SK-N-SH (cell line): ENCODE data around the gene SLC6A3. TPM values are rescaled to one million over a fixed set of nuclear protein-coding genes. Genes with fewer than 3 reads are reported as not detected.

Experiments used
- CTCF ChIA-PET: fragments of 300-600, 350-600 bp; formaldehyde crosslinking; extraction: SDS; loops from one replicate; lab custom pipeline; 2021; lab: Yijun Ruan, JAX
- POLR2A ChIA-PET: fragments of 350-600 bp; sonication (Branson Sonifier 250); formaldehyde crosslinking; extraction: SDS; loops from one replicate; lab custom pipeline; 2020; ENCODE audit warnings: antibody characterized with exemption, inconsistent platforms; lab: Yijun Ruan, JAX
- DNase-seq: peaks from one replicate; pipeline ENCODE4 v3.0.0; 2012
- H2AFZ ChIP-seq: fragments of 200-600 bp; sonication (generic); 2 replicates; pipeline ENCODE4 v1.8.1; 2016; ENCODE audit warnings: antibody characterized with exemption, mild to moderate bottlenecking, low read depth
- H3F3A ChIP-seq: fragments of 200-600 bp; sonication (generic); replicated peaks from 2 replicates; pipeline ENCODE3; 2016; ENCODE audit warnings: antibody characterized with exemption, mild to moderate bottlenecking; ENCODE audit not compliant: insufficient read depth
- H3K27ac ChIP-seq, 2 experiments: fragments of 200-500 bp in 1 of 2; fragments of 200-600 bp in 1 of 2; sonication (Bioruptor generic) in 1 of 2; sonication (generic), shearing (Covaris generic) in 1 of 2; 2 replicates each; pipeline versions ENCODE4 v1.5.1 to v1.6.1; 2014 to 2016; ENCODE audit warnings: low read depth in 2 of 2, inconsistent platforms in 1 of 2, low read length in 1 of 2, mild to moderate bottlenecking in 1 of 2, mixed read lengths in 1 of 2
- H3K27me3 ChIP-seq: fragments of 200-600 bp; sonication (generic), shearing (Covaris generic); 2 replicates; pipeline ENCODE4 v1.6.1; 2016; ENCODE audit warnings: mixed run types; ENCODE audit not compliant: insufficient read depth
- H3K36me3 ChIP-seq, 2 experiments: fragments of 200-500 bp in 1 of 2; fragments of 200-600 bp in 1 of 2; sonication (Bioruptor generic) in 1 of 2; sonication (generic) in 1 of 2; replicated peaks in 1 of 2; 2 replicates each; pipeline versions ENCODE3 to v1.5.1; 2014 to 2016; ENCODE audit warnings: low read length in 1 of 2, mild to moderate bottlenecking in 1 of 2; ENCODE audit not compliant: insufficient read depth in 2 of 2, control insufficient read depth in 1 of 2
- H3K4me1 ChIP-seq, 2 experiments: fragments of 200-500 bp in 1 of 2; fragments of 200-600 bp in 1 of 2; sonication (Bioruptor generic) in 1 of 2; sonication (generic), shearing (Covaris generic) in 1 of 2; 2 replicates each; pipeline versions ENCODE4 v1.5.1 to v1.6.1; 2014 to 2016; ENCODE audit warnings: low read depth in 1 of 2, low read length in 1 of 2, mixed run types in 1 of 2; ENCODE audit not compliant: insufficient read depth in 2 of 2, control insufficient read depth in 1 of 2
- H3K4me2 ChIP-seq: fragments of 200-600 bp; sonication (generic), shearing (Covaris generic); 2 replicates; pipeline ENCODE4 v1.6.1; 2017; ENCODE audit warnings: mixed run types
- H3K4me3 ChIP-seq, 2 experiments: fragments of 200-500 bp in 1 of 2; fragments of 200-600 bp in 1 of 2; sonication (Bioruptor generic) in 1 of 2; sonication (generic), shearing (Covaris generic) in 1 of 2; 2 replicates each; pipeline versions ENCODE4 v1.5.1 to v1.8.1; 2014 to 2016; ENCODE audit warnings: low read depth in 2 of 2, inconsistent platforms in 1 of 2, low read length in 1 of 2, mild to moderate bottlenecking in 1 of 2, mixed read lengths in 1 of 2, moderate library complexity in 1 of 2
- H3K79me2 ChIP-seq: fragments of 200-600 bp; sonication (generic); 2 replicates; pipeline ENCODE4 v1.8.1; 2017; ENCODE audit warnings: mild to moderate bottlenecking; ENCODE audit not compliant: insufficient read depth
- H3K9ac ChIP-seq: fragments of 200-600 bp; sonication (generic); 2 replicates; pipeline ENCODE4 v1.6.1; 2017; ENCODE audit warnings: mixed run types
- H3K9me2 ChIP-seq: fragments of 200-600 bp; sonication (generic); 2 replicates; pipeline ENCODE4 v1.6.1; 2017; ENCODE audit warnings: mixed run types
- H3K9me3 ChIP-seq: fragments of 200-600 bp; sonication (generic); 2 replicates; pipeline ENCODE4 v1.6.1; 2017; ENCODE audit warnings: mixed run types, mild to moderate bottlenecking, moderate library complexity
- H4K20me1 ChIP-seq: fragments of 200-600 bp; sonication (generic); 2 replicates; pipeline ENCODE4 v1.6.1; 2017; ENCODE audit warnings: mild to moderate bottlenecking, mixed run types; ENCODE audit not compliant: insufficient read depth
- ELF1 ChIP-seq: IDR thresholded peaks from 2 replicates; pipeline ENCODE4 v1.4.0; 2012
- EP300 ChIP-seq, 2 experiments: IDR thresholded peaks; 2 replicates each; pipeline versions ENCODE4 v1.4.0 to v1.6.1; 2012; ENCODE audit warnings: borderline replicate concordance in 1 of 2, low read depth in 1 of 2, low read length in 1 of 2
- EZH2phosphoT487 ChIP-seq: fragments of 200-600 bp; sonication (generic); IDR thresholded peaks from 2 replicates; pipeline ENCODE4 v1.6.1; 2017; ENCODE audit warnings: low read depth, mixed run types, mild to moderate bottlenecking, antibody characterized with exemption, moderate library complexity, borderline replicate concordance
- FOSL2 ChIP-seq: IDR thresholded peaks from 2 replicates; pipeline ENCODE4 v1.4.0; 2012; ENCODE audit warnings: low read depth, mild to moderate bottlenecking, moderate library complexity, borderline replicate concordance
- FOXJ3 ChIP-seq: sonication (generic); formaldehyde crosslinking; IDR thresholded peaks from 2 replicates; pipeline ENCODE4 v1.5.1; 2020; ENCODE audit warnings: mild to moderate bottlenecking, missing genetic modification reagents
- FOXM1 ChIP-seq: IDR thresholded peaks from 2 replicates; pipeline ENCODE4 v1.4.0; 2012; ENCODE audit warnings: low read depth, mild to moderate bottlenecking
- GATA2 ChIP-seq: sonication (generic); formaldehyde crosslinking; IDR thresholded peaks from 2 replicates; pipeline ENCODE4 v1.5.0; 2020; ENCODE audit warnings: mild to moderate bottlenecking, missing genetic modification reagents
- JUND ChIP-seq: IDR thresholded peaks from 2 replicates; pipeline ENCODE4 v1.4.0; 2012
- MAX ChIP-seq: IDR thresholded peaks from 2 replicates; pipeline ENCODE4 v1.4.0; 2012; ENCODE audit warnings: low read depth
- MXI1 ChIP-seq: IDR thresholded peaks from 2 replicates; pipeline ENCODE4 v1.6.1; 2012; ENCODE audit warnings: mild to moderate bottlenecking, low read depth, low read length, improper control_type of control experiment
- NRF1 ChIP-seq: IDR thresholded peaks from 2 replicates; pipeline ENCODE4 v1.6.1; 2012; ENCODE audit warnings: low read depth, mild to moderate bottlenecking, low read length
- RCOR1 ChIP-seq: fragments of 150-350 bp; IDR thresholded peaks from 2 replicates; pipeline ENCODE4 v1.6.1; 2017; ENCODE audit warnings: antibody characterized with exemption, low read length
- REST ChIP-seq: IDR thresholded peaks from 2 replicates; pipeline ENCODE4 v1.6.1; 2012; ENCODE audit warnings: mild to moderate bottlenecking, low read depth, low read length, moderate library complexity
- RFX5 ChIP-seq: IDR thresholded peaks from 2 replicates; pipeline ENCODE4 v1.6.1; 2012; ENCODE audit warnings: mild to moderate bottlenecking, improper control_type of control experiment, low read length
- RXRA ChIP-seq: IDR thresholded peaks from 2 replicates; pipeline ENCODE4 v1.4.0; 2012; ENCODE audit warnings: low read depth, mild to moderate bottlenecking, borderline replicate concordance
- SIN3A ChIP-seq: IDR thresholded peaks from 2 replicates; pipeline ENCODE4 v1.6.1; 2012; ENCODE audit warnings: low read depth, mild to moderate bottlenecking, low read length, moderate library complexity, borderline replicate concordance
- SMC3 ChIP-seq: IDR thresholded peaks from 2 replicates; pipeline ENCODE4 v1.6.1; 2012; ENCODE audit warnings: low read depth, low read length, improper control_type of control experiment
- ZBTB33 ChIP-seq: IDR thresholded peaks from 2 replicates; pipeline ENCODE4 v1.4.0; 2012; ENCODE audit warnings: low read depth, borderline replicate concordance
- WGBS: methylation state at CpG from one replicate; pipeline ENCODE4 v1.1.6; 2017; ENCODE audit warnings: low lambda C conversion rate; 5-methylcytosine and 5-hydroxymethylcytosine counted together
- polyA plus RNA-seq, 3 experiments: library from polyadenylated mRNA; depleted of rRNA; stranded (reverse); fragments of >200 nt; gene quantifications; 2 replicates each; pipeline ENCODE4 v1.2.3, GENCODE V29; 2012
- TF ChIP-seq, protein P1 (sequence below): fragments of 150-350 bp; IDR thresholded peaks from 2 replicates; pipeline ENCODE4 v1.6.1; 2017; ENCODE audit warnings: antibody characterized with exemption, low read length, low read depth, borderline replicate concordance
- TF ChIP-seq, protein P2 (sequence below): fragments of 150-350 bp; IDR thresholded peaks from 2 replicates; pipeline ENCODE4 v1.6.1; 2016; ENCODE audit warnings: mild to moderate bottlenecking, low read depth, low read length

SLC6A3 gene
- polyA plus RNA-seq, 1 of the 3 experiments (the other 2 are of a cell fraction) = not detected

- 56% methylated on average over 25 of the region's 25 CpGs for WGBS
- H3K9me2 ChIP-seq = no peaks in the 10 kb centered on the region
- TF ChIP-seq SMC3 (no peak), REST (no peak), RXRA (no peak), MAX (no peak), SIN3A (no peak), GATA2 (CRISPR knock-in tag) (no peak), FOXJ3 (CRISPR knock-in tag) (no peak), ZBTB33 (no peak), JUND (no peak), FOXM1 (no peak), EP300 (IDR thresholded peaks at IDR 0.05; ENCODE audit: borderline replicate concordance in 1 of 2, low read depth in 1 of 2, low read length in 1 of 2) (no peak), EZH2phosphoT487 (no peak), MXI1 (no peak), NRF1 (no peak), RFX5 (no peak), ELF1 (no peak), FOSL2 (no peak), RCOR1 (no peak)
- TF ChIP-seq, protein P1, sequence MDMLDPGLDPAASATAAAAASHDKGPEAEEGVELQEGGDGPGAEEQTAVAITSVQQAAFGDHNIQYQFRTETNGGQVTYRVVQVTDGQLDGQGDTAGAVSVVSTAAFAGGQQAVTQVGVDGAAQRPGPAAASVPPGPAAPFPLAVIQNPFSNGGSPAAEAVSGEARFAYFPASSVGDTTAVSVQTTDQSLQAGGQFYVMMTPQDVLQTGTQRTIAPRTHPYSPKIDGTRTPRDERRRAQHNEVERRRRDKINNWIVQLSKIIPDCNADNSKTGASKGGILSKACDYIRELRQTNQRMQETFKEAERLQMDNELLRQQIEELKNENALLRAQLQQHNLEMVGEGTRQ = no peak
- TF ChIP-seq, protein P2, sequence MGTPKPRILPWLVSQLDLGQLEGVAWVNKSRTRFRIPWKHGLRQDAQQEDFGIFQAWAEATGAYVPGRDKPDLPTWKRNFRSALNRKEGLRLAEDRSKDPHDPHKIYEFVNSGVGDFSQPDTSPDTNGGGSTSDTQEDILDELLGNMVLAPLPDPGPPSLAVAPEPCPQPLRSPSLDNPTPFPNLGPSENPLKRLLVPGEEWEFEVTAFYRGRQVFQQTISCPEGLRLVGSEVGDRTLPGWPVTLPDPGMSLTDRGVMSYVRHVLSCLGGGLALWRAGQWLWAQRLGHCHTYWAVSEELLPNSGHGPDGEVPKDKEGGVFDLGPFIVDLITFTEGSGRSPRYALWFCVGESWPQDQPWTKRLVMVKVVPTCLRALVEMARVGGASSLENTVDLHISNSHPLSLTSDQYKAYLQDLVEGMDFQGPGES = no peak
- H3F3A ChIP-seq = no peaks in the 10 kb centered on the region
- no peak overlapping the region for H3K27ac ChIP-seq
- no peak overlapping the region for H2AFZ ChIP-seq
- H3K9me3 ChIP-seq = no peaks in the 10 kb centered on the region
- no peak overlapping the region for H3K4me2 ChIP-seq
- no peaks in the 10 kb centered on the region for H4K20me1 ChIP-seq
- ChIA-PET POLR2A (no interaction called here), CTCF (interaction anchor here (1.0 to 2.5 kb wide), 7 partner anchors 20 to 271 kb away, joined by 3 to 11 read pairs (median 5); no protein-coding TSS in a partner anchor)
- peaks cover 0 to 9% of the 10 kb centered on the region in 2 experiments; a peak in 1 of 4 replicates for H3K4me1 ChIP-seq
- no peaks in the 10 kb centered on the region for H3K79me2 ChIP-seq
- H3K27me3 ChIP-seq = peaks cover 23% of the 10 kb centered on the region
- no peak for DNase-seq
- no peak overlapping the region for H3K9ac ChIP-seq
- no peaks in the 10 kb centered on the region for H3K36me3 ChIP-seq
- H3K4me3 ChIP-seq = no peak overlapping the region
Measured at GRCh38 chr5:1381370-1382247, 63.6 kb downstream of the SLC6A3 start.
